Common myeloid progenitor, CD34-positive (primary cell): ENCODE data around the gene CASTOR2.
"Not testable (repeated sequence)": the region's sequence is repeated elsewhere in the genome, so short reads cannot be mapped to it uniquely, and the experiment has no call there.

Source experiments
- CTCF ChIA-PET: fragments of 350-600 bp; sonication (Branson Sonifier 250); formaldehyde crosslinking; loops from one replicate; lab custom pipeline; 2021; ENCODE audit warnings: antibody characterized with exemption; lab: Charles Lee
- POLR2A ChIA-PET: fragments of 350-600 bp; sonication (Branson Sonifier 250); formaldehyde crosslinking; loops from one replicate; lab custom pipeline; 2021; ENCODE audit warnings: antibody characterized with exemption; lab: Charles Lee
- DNase-seq, 3 donors: peaks; one replicate each; pipeline versions ENCODE4 v3.0.0 to v3.0.0-alpha.2; 2013
- H3K27ac ChIP-seq, 2 experiments: 1 replicate in 1 of 2; 2 replicates in 1 of 2; pipeline ENCODE4 v1.7.0; 2013; ENCODE audit warnings: inconsistent platforms in 2 of 2, low read length in 2 of 2, mild to moderate bottlenecking in 2 of 2, low read depth in 1 of 2, moderate library complexity in 1 of 2; ENCODE audit not compliant: severe bottlenecking in 2 of 2, insufficient read depth in 1 of 2, poor library complexity in 1 of 2
- H3K27me3 ChIP-seq, 5 experiments: replicated peaks in 2 of 5; 1 replicate in 3 of 5; 2 replicates in 2 of 5; pipeline versions ENCODE4 v1.6.1 to v1.7.0; 2013; ENCODE audit warnings: low read length in 4 of 5, mild to moderate bottlenecking in 2 of 5, moderate library complexity in 2 of 5, inconsistent platforms in 1 of 5; ENCODE audit not compliant: insufficient read depth in 5 of 5, control insufficient read depth in 4 of 5
- H3K36me3 ChIP-seq, 4 experiments: 1 replicate in 2 of 4; 2 replicates in 2 of 4; pipeline versions ENCODE4 v1.6.1 to v1.7.0; 2013; ENCODE audit warnings: low read length in 3 of 4, control low read depth in 1 of 4, mild to moderate bottlenecking in 1 of 4; ENCODE audit not compliant: control insufficient read depth in 4 of 4, insufficient read depth in 4 of 4
- H3K4me1 ChIP-seq, 4 experiments: 1 replicate in 3 of 4; 2 replicates in 1 of 4; pipeline versions ENCODE4 v1.6.1 to v1.7.1; 2013; ENCODE audit warnings: low read length in 3 of 4, mild to moderate bottlenecking in 3 of 4, control low read depth in 1 of 4, inconsistent platforms in 1 of 4, moderate library complexity in 1 of 4; ENCODE audit not compliant: control insufficient read depth in 4 of 4, insufficient read depth in 4 of 4; ENCODE audit errors: control extremely low read depth in 1 of 4
- H3K4me3 ChIP-seq, 7 experiments: 1 replicate in 4 of 7; 2 replicates in 3 of 7; pipeline versions ENCODE4 v1.5.1 to v1.7.0; 2013; ENCODE audit warnings: mild to moderate bottlenecking in 7 of 7, low read length in 6 of 7, moderate library complexity in 6 of 7, inconsistent platforms in 2 of 7, low read depth in 2 of 7, control low read depth in 1 of 7; ENCODE audit not compliant: insufficient read depth in 4 of 7, control insufficient read depth in 1 of 7; ENCODE audit errors: extremely low read depth in 1 of 7
- H3K9me3 ChIP-seq, 5 experiments: 1 replicate in 4 of 5; 2 replicates in 1 of 5; pipeline versions ENCODE4 v1.6.1 to v1.7.1; 2013; ENCODE audit warnings: low read length in 4 of 5, mild to moderate bottlenecking in 2 of 5, inconsistent platforms in 1 of 5, low read depth in 1 of 5, moderate library complexity in 1 of 5; ENCODE audit not compliant: control insufficient read depth in 4 of 5, insufficient read depth in 2 of 5; ENCODE audit errors: control extremely low read depth in 1 of 5
- WGBS: methylation state at CpG from one replicate; pipeline ENCODE4 v1.1.5; 2013; ENCODE audit not compliant: insufficient coverage; 5-methylcytosine and 5-hydroxymethylcytosine counted together

The CASTOR2 gene

DNA sequence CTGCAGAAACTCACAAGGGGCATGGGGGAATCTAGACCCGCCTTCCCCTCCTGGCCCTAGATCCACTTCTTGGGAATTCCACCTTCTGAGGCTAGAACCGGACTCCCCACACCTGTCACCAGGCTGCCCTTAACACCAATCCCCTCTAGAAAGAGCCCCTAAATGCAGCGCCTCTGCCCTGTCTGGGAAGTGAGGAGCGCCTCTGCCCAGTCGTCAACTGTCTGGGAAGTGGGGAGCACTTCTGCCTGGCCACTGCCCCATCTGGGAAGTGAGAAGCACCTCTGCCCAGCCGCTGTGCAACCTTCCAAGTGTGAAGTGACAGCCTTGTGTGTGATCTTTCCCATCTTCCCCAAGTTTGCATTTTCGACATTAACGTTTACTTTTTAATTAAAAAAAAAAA, 100.3 kb downstream of the CASTOR2 start:
- no peak overlapping the region for H3K27ac ChIP-seq
- no peaks in the 10 kb centered on the region for H3K9me3 ChIP-seq
- H3K4me1 ChIP-seq = no peaks in the 10 kb centered on the region
- H3K27me3 ChIP-seq = no peaks in the 10 kb centered on the region
- WGBS = 96% methylated on average over 7 of the region's 8 CpGs
- DNase-seq = no peak
- POLR2A ChIA-PET = no interaction called here
- no peak overlapping the region for H3K4me3 ChIP-seq
- peaks cover 23 to 81% (median 62%) of the 10 kb centered on the region in 4 experiments for H3K36me3 ChIP-seq
- CTCF ChIA-PET = no interaction called here

GRCh38 chr7:75066521-75066920, 102.0 kb downstream of the CASTOR2 start:
- no peak overlapping the region for H3K27ac ChIP-seq
- no peak for DNase-seq
- H3K4me1 ChIP-seq = no peaks in the 10 kb centered on the region
- ChIA-PET CTCF (no interaction called here), POLR2A (no interaction called here)
- H3K4me3 ChIP-seq = no peak overlapping the region
- peaks cover 20 to 79% (median 54%) of the 10 kb centered on the region in 4 experiments for H3K36me3 ChIP-seq
- WGBS = 100% methylated on average over 6 of the region's 9 CpGs
- H3K9me3 ChIP-seq = no peaks in the 10 kb centered on the region
- no peaks in the 10 kb centered on the region for H3K27me3 ChIP-seq

- H3K4me3 ChIP-seq = peak overlapping the region; percentile 52 to 97 (median 78)
- ChIA-PET POLR2A (no interaction called here), CTCF (no interaction called here)
- no peaks in the 10 kb centered on the region for H3K27me3 ChIP-seq
- H3K4me1 ChIP-seq = peaks cover 0 to 12% (median 10%) of the 10 kb centered on the region in 4 experiments
- H3K9me3 ChIP-seq = no peaks in the 10 kb centered on the region
- DNase-seq = no peak
- peak overlapping the region; percentile 25 to 87 for H3K27ac ChIP-seq
- peaks cover 8 to 25% (median 15%) of the 10 kb centered on the region in 4 experiments for H3K36me3 ChIP-seq
- 13% methylated on average over 6 of the region's 9 CpGs for WGBS
These were observed 108.4 kb downstream of the CASTOR2 start for GRCh38 chr7:75072981-75073283.

GRCh38 chr7:75074262-75074641, 109.7 kb downstream of the CASTOR2 start:
- POLR2A ChIA-PET, H3K9me3 ChIP-seq, DNase-seq, H3K27me3 ChIP-seq, CTCF ChIA-PET: not testable (repeated sequence)
- peak overlapping the region; percentile 52 to 97 (median 78) for H3K4me3 ChIP-seq
- H3K27ac ChIP-seq = peak overlapping the region in 1 of 2 experiments; percentile 87
- WGBS = no CpG with 5 or more reads among the region's 8 CpGs
- H3K36me3 ChIP-seq = peaks cover 6 to 18% (median 9%) of the 10 kb centered on the region in 4 experiments
- peaks cover 0 to 12% (median 10%) of the 10 kb centered on the region in 4 experiments for H3K4me1 ChIP-seq
